SU-DHL-6 (cell line): ENCODE results near the gene MAGOH.

Experiments used
- CTCF ChIP-seq: fragments of 200-600 bp; sonication (generic); IDR thresholded peaks from one replicate; pipeline ENCODE4 v1.5.1; 2017; ENCODE audit warnings: antibody characterized with exemption, mild to moderate bottlenecking, low read length, moderate library complexity; ENCODE audit not compliant: insufficient read depth, poor library complexity, severe bottlenecking
- EZH2phosphoT487 ChIP-seq: fragments of 200-600 bp; sonication (generic), shearing (Covaris generic); conservative IDR thresholded peaks from 2 replicates; pipeline ENCODE4 v1.6.1; 2018; ENCODE audit warnings: mild to moderate bottlenecking, antibody characterized with exemption, low read length, moderate library complexity, mixed read lengths

GRCh38 chr1:53256511-53257453 is 18.5 kb upstream of the MAGOH start:
- TF ChIP-seq EZH2phosphoT487 (no peak), CTCF (no peak)
